K562 (cell line): ENCODE data around the gene MBOAT7. TPM values are rescaled to one million over a fixed set of nuclear protein-coding genes. Genes with fewer than 3 reads are reported as not detected.

Experiments used
- FOXJ3 ChIP-seq: sonication (generic); formaldehyde crosslinking; IDR thresholded peaks from 2 replicates; pipeline ENCODE4 v1.4.0; 2020; ENCODE audit warnings: mild to moderate bottlenecking, missing genetic modification reagents
- ILF3 ChIP-seq: fragments of 450-650 bp; IDR thresholded peaks from 2 replicates; pipeline ENCODE4 v1.6.1; 2018; ENCODE audit warnings: antibody characterized with exemption, mild to moderate bottlenecking, moderate library complexity, borderline replicate concordance
- KAT7 ChIP-seq: sonication (generic); formaldehyde crosslinking; IDR thresholded peaks from 2 replicates; pipeline ENCODE4 v1.8.0; 2022; ENCODE audit warnings: missing genetic modification reagents, mild to moderate bottlenecking, borderline replicate concordance
- MXI1 ChIP-seq: IDR thresholded peaks from 2 replicates; pipeline ENCODE4 v1.6.1; 2011; ENCODE audit warnings: low read depth, mild to moderate bottlenecking, improper control_type of control experiment, low read length
- NCOR1 ChIP-seq: fragments of 450-650 bp; IDR thresholded peaks from 2 replicates; pipeline ENCODE4 v1.6.1; 2016; ENCODE audit warnings: mild to moderate bottlenecking, moderate library complexity
- OTX1 ChIP-seq: fragments of 450-650 bp; formaldehyde crosslinking; IDR thresholded peaks from 2 replicates; pipeline ENCODE4 v1.4.0; 2022; ENCODE audit warnings: mild to moderate bottlenecking
- PRMT5 ChIP-seq: sonication (generic); formaldehyde crosslinking; IDR thresholded peaks from 2 replicates; pipeline ENCODE4 v1.5.0; 2020; ENCODE audit warnings: missing genetic modification reagents
- RBM15 ChIP-seq: fragments of 200-400 bp; formaldehyde crosslinking; IDR thresholded peaks from 2 replicates; pipeline ENCODE4 v1.6.1; 2018; ENCODE audit warnings: mild to moderate bottlenecking, low read length, moderate library complexity; ENCODE audit not compliant: insufficient read depth
- RFX5 ChIP-seq: IDR thresholded peaks from 2 replicates; pipeline ENCODE4 v1.6.1; 2011; ENCODE audit warnings: low read depth, mild to moderate bottlenecking, improper control_type of control experiment, low read length
- SAFB ChIP-seq: fragments of 200-400 bp; formaldehyde crosslinking; IDR thresholded peaks from 2 replicates; pipeline ENCODE4 v1.6.1; 2017; ENCODE audit warnings: low read depth, low read length, borderline replicate concordance
- SETDB1 ChIP-seq: IDR thresholded peaks from one replicate; pipeline ENCODE4 v1.6.1; 2012; ENCODE audit warnings: low read length, control low read depth, inconsistent platforms
- SRSF3 ChIP-seq: fragments of 200-400 bp; formaldehyde crosslinking; IDR thresholded peaks from 2 replicates; pipeline ENCODE4 v1.6.1; 2016; ENCODE audit warnings: mild to moderate bottlenecking, low read length, moderate library complexity; ENCODE audit not compliant: insufficient read depth
- SRSF9 ChIP-seq: fragments of 200-400 bp; formaldehyde crosslinking; IDR thresholded peaks from 2 replicates; pipeline ENCODE4 v1.6.1; 2017; ENCODE audit warnings: low read depth, low read length, borderline replicate concordance
- STAT5B ChIP-seq: fragments of 250-450 bp; sonication (Bioruptor Pico); IDR thresholded peaks from 2 replicates; pipeline ENCODE4 v1.8.0; 2021; ENCODE audit warnings: mild to moderate bottlenecking, inconsistent platforms
- U2AF2 ChIP-seq: fragments of 200-400 bp; formaldehyde crosslinking; optimal IDR thresholded peaks from 2 replicates; pipeline ENCODE3; 2017; ENCODE audit warnings: low read depth, mild to moderate bottlenecking, low read length
- polyA plus RNA-seq, 8 experiments: library from polyadenylated mRNA; depleted of rRNA in 4 of 8; stranded (reverse) in 5 of 8; unstranded in 3 of 8; fragments of >200 nt; fragmentation: Nextera tagmentation in 2 of 8; fragmentation: Illumina TruSeq in 1 of 8; extraction: Ambion mirVana in 2 of 8; extraction: Trizol in 1 of 8; gene quantifications; 2 replicates each; pipeline versions ENCODE4 v1.2.1 to v1.2.3, GENCODE V29; 2011 to 2014; ENCODE audit warnings: inconsistent platforms in 1 of 8, missing spikeins in 1 of 8
- total RNA-seq, 7 experiments: library from RNA; depleted of rRNA in 6 of 7; stranded (reverse); fragments of >200 nt in 6 of 7; fragmentation: Illumina TruSeq in 2 of 7; extraction: Trizol in 2 of 7; gene quantifications; 2 replicates each; pipeline versions ENCODE4 v1.2.1 to v1.2.3, GENCODE V29; 2011 to 2021; ENCODE audit warnings: low replicate concordance in 1 of 7
- TF ChIP-seq, protein P1 (sequence below): fragments of 250-450 bp; sonication (Bioruptor Pico); IDR thresholded peaks from 2 replicates; pipeline ENCODE4 v1.6.1; 2021; ENCODE audit warnings: mild to moderate bottlenecking
- TF ChIP-seq, protein P2 (sequence below), 2 experiments: IDR thresholded peaks; 2 replicates each; pipeline ENCODE4 v1.6.1; 2012; ENCODE audit warnings: improper control_type of control experiment in 2 of 2, low read depth in 2 of 2, low read length in 2 of 2, borderline replicate concordance in 1 of 2
- TF ChIP-seq, protein P3 (sequence below): fragments of 450-650 bp; formaldehyde crosslinking; IDR thresholded peaks from 2 replicates; pipeline ENCODE4 v1.4.0; 2020; ENCODE audit warnings: mild to moderate bottlenecking, moderate library complexity
- TF ChIP-seq, protein P4 (sequence below): IDR thresholded peaks from 3 replicates; pipeline ENCODE4 v1.6.1; 2011; ENCODE audit warnings: borderline replicate concordance, mild to moderate bottlenecking, moderate library complexity; ENCODE audit not compliant: insufficient read length; ENCODE audit errors: extremely low read depth
- TF ChIP-seq, protein P5 (sequence below): fragments of 250-450 bp; sonication (Bioruptor Pico); IDR thresholded peaks from 2 replicates; pipeline ENCODE4 v1.8.0; 2021; ENCODE audit warnings: moderate library complexity, mild to moderate bottlenecking, inconsistent platforms

Gene MBOAT7
- total and polyA plus RNA-seq, 9 of the 15 experiments (the other 6 are each of a cell fraction or from before 2014, with no cell fraction given): 1.4 to 153 (median 56.1) TPM

DNA sequence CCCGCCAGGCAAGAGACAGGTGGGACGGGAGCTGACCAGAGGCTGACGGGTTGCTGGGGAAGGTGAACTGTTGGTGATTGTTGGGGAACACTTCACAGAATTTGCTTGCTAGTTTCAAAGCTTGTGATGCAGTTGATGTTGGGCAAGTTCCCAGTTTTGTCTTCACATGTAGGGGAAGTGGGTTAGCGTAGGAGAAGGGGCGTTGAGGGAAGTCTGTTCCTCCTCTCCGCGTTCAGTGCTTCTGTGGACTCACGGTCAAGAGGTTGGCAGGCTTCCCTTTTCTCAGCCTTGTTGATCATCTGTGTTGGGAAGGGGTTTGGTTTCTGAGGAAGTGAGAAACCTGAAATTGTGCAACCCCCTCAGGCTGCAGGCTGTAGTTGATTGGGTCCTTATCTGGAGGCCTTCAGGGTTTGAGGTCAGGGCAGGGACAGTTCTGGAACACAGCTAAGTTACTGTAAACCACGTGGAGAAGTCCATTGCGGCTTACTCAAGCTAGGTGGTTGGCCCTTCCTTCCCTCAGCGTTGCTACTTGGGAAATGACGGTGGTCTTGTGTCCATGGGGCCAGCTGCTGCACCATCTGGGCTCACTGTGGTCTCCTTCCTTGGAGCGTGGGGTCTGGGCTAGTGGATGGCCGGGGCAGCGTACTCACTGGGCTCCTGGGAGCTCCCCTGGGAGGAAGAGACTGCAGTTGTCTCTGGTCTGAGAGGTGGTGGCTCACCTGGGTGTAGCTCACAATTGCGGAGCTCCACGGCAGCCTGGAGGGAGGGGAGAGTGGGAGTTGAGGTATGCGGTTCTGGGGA lies 18.8 kb upstream of the MBOAT7 start (continued):
- TF ChIP-seq U2AF2 (no peak), RBM15 (no peak), OTX1 (peak; percentile 47), RFX5 (no peak; the same call in 1 of the 2 replicates), SRSF9 (no peak), STAT5B (CRISPR knock-in tag) (no peak), SETDB1 (no peak), ILF3 (0 out of 2 replicates have a peak, but pooled peaks have one; percentile 39), SRSF3 (no peak), KAT7 (CRISPR knock-in tag) (no peak), MXI1 (peak; percentile 71; the same call in 1 of the 2 replicates), SAFB (no peak), PRMT5 (no peak), FOXJ3 (CRISPR knock-in tag) (peak; percentile 93), NCOR1 (peak; percentile 92)
- TF ChIP-seq, protein P1, sequence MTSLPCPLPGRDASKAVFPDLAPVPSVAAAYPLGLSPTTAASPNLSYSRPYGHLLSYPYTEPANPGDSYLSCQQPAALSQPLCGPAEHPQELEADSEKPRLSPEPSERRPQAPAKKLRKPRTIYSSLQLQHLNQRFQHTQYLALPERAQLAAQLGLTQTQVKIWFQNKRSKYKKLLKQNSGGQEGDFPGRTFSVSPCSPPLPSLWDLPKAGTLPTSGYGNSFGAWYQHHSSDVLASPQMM (CRISPR knock-in tag): no peak
- TF ChIP-seq, protein P2, sequence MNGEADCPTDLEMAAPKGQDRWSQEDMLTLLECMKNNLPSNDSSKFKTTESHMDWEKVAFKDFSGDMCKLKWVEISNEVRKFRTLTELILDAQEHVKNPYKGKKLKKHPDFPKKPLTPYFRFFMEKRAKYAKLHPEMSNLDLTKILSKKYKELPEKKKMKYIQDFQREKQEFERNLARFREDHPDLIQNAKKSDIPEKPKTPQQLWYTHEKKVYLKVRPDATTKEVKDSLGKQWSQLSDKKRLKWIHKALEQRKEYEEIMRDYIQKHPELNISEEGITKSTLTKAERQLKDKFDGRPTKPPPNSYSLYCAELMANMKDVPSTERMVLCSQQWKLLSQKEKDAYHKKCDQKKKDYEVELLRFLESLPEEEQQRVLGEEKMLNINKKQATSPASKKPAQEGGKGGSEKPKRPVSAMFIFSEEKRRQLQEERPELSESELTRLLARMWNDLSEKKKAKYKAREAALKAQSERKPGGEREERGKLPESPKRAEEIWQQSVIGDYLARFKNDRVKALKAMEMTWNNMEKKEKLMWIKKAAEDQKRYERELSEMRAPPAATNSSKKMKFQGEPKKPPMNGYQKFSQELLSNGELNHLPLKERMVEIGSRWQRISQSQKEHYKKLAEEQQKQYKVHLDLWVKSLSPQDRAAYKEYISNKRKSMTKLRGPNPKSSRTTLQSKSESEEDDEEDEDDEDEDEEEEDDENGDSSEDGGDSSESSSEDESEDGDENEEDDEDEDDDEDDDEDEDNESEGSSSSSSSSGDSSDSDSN (IDR thresholded peaks at IDR 0.05; ENCODE audit: borderline replicate concordance in 1 of 2, low read depth in 2 of 2, low read length in 2 of 2): no peak
- TF ChIP-seq, protein P3, sequence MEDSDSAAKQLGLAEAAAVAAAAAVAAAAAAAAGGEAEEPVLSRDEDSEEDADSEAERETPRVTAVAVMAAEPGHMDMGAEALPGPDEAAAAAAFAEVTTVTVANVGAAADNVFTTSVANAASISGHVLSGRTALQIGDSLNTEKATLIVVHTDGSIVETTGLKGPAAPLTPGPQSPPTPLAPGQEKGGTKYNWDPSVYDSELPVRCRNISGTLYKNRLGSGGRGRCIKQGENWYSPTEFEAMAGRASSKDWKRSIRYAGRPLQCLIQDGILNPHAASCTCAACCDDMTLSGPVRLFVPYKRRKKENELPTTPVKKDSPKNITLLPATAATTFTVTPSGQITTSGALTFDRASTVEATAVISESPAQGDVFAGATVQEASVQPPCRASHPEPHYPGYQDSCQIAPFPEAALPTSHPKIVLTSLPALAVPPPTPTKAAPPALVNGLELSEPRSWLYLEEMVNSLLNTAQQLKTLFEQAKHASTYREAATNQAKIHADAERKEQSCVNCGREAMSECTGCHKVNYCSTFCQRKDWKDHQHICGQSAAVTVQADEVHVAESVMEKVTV (CRISPR knock-in tag): peak; percentile 18; the same call in 1 of the 2 replicates
- TF ChIP-seq, protein P4, sequence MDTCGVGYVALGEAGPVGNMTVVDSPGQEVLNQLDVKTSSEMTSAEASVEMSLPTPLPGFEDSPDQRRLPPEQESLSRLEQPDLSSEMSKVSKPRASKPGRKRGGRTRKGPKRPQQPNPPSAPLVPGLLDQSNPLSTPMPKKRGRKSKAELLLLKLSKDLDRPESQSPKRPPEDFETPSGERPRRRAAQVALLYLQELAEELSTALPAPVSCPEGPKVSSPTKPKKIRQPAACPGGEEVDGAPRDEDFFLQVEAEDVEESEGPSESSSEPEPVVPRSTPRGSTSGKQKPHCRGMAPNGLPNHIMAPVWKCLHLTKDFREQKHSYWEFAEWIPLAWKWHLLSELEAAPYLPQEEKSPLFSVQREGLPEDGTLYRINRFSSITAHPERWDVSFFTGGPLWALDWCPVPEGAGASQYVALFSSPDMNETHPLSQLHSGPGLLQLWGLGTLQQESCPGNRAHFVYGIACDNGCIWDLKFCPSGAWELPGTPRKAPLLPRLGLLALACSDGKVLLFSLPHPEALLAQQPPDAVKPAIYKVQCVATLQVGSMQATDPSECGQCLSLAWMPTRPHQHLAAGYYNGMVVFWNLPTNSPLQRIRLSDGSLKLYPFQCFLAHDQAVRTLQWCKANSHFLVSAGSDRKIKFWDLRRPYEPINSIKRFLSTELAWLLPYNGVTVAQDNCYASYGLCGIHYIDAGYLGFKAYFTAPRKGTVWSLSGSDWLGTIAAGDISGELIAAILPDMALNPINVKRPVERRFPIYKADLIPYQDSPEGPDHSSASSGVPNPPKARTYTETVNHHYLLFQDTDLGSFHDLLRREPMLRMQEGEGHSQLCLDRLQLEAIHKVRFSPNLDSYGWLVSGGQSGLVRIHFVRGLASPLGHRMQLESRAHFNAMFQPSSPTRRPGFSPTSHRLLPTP: no peak
- TF ChIP-seq, protein P5, sequence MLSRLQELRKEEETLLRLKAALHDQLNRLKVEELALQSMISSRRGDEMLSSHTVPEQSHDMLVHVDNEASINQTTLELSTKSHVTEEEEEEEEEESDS: no peak
